Endothelial cell of umbilical vein (primary cell): ENCODE measurements around the gene TRAK1. TPM values are rescaled to one million over a fixed set of nuclear protein-coding genes. Genes with fewer than 3 reads are reported as not detected.

Experiments used
- BruUV-seq: library from RNA; stranded (reverse); fragments of 400-500 nt; replicated peaks from 2 replicates; lab custom pipeline; 2021; lab: Mats Ljungman, UMichigan
- CTCF ChIA-PET: fragments of 300-600, 350-600 bp; sonication (Branson Sonifier 250); formaldehyde crosslinking; loops from one replicate; lab custom pipeline; 2021; ENCODE audit warnings: antibody characterized with exemption, inconsistent platforms; lab: Charles Lee
- POLR2A ChIA-PET: fragments of 300-600, 350-600 bp; sonication (Branson Sonifier 250); formaldehyde crosslinking; loops from one replicate; lab custom pipeline; 2021; ENCODE audit warnings: antibody characterized with exemption, inconsistent platforms; lab: Charles Lee
- DNase-seq: peaks from one replicate; pipeline ENCODE4 v3.0.0-alpha.2; 2011; ENCODE audit warnings: low read depth, low spot score
- FAIRE-seq: peaks from 2 replicates; lab custom pipeline; 2011; peaks lifted over from hg19 to GRCh38; lab: Jason Lieb, UNC
- H2AFZ ChIP-seq: 2 replicates; pipeline ENCODE4 v1.6.0; 2012; ENCODE audit warnings: low read depth, low read length, control low read depth, inconsistent platforms
- H3K27ac ChIP-seq: 2 replicates; pipeline ENCODE4 v1.5.1; 2011; ENCODE audit warnings: low read depth, mild to moderate bottlenecking, control low read depth, low read length, moderate library complexity; ENCODE audit not compliant: insufficient read depth
- H3K27me3 ChIP-seq, 2 experiments: 2 replicates each; pipeline versions ENCODE4 v1.6.0 to v1.6.1; 2011; ENCODE audit warnings: low read length in 2 of 2, mixed read lengths in 1 of 2; ENCODE audit not compliant: control insufficient read depth in 2 of 2, insufficient read depth in 2 of 2
- H3K36me3 ChIP-seq, 2 experiments: 2 replicates in 1 of 2; 3 replicates in 1 of 2; pipeline ENCODE4 v1.5.1; 2011; ENCODE audit warnings: low read length in 2 of 2, mild to moderate bottlenecking in 1 of 2, moderate library complexity in 1 of 2; ENCODE audit not compliant: control insufficient read depth in 2 of 2, insufficient read depth in 2 of 2; ENCODE audit errors: extremely low read depth in 1 of 2
- H3K4me1 ChIP-seq: 3 replicates; pipeline ENCODE4 v1.5.1; 2011; ENCODE audit warnings: mild to moderate bottlenecking, low read length; ENCODE audit not compliant: control insufficient read depth, insufficient read depth; ENCODE audit errors: extremely low read depth
- H3K4me2 ChIP-seq: 2 replicates; pipeline ENCODE4 v1.6.1; 2011; ENCODE audit warnings: low read length, control low read depth, mixed read lengths; ENCODE audit not compliant: insufficient read depth
- H3K4me3 ChIP-seq, 3 experiments: fragments of 200-600 bp in 1 of 3; sonication (generic), shearing (Covaris generic) in 1 of 3; replicated peaks in 1 of 3; 2 replicates each; pipeline ENCODE4 v1.5.1; 2011 to 2016; ENCODE audit warnings: control low read depth in 3 of 3, low read length in 3 of 3, mild to moderate bottlenecking in 2 of 3, inconsistent platforms in 1 of 3, low read depth in 1 of 3, moderate library complexity in 1 of 3; ENCODE audit not compliant: insufficient read depth in 1 of 3
- H3K79me2 ChIP-seq: 2 replicates; pipeline ENCODE4 v1.6.0; 2012; ENCODE audit warnings: low read length, inconsistent platforms; ENCODE audit not compliant: control insufficient read depth, insufficient read depth
- H3K9ac ChIP-seq: replicated peaks from 2 replicates; pipeline ENCODE3; 2011; ENCODE audit warnings: low read length, control low read depth; ENCODE audit not compliant: insufficient read depth; ENCODE audit errors: extremely low read depth
- H3K9me1 ChIP-seq: replicated peaks from 3 replicates; pipeline ENCODE4 v1.6.0; 2011; ENCODE audit warnings: mild to moderate bottlenecking, low read length; ENCODE audit not compliant: control insufficient read depth, insufficient read depth; ENCODE audit errors: extremely low read depth
- H3K9me3 ChIP-seq: replicated peaks from 2 replicates; pipeline ENCODE4 v1.5.1; 2012; ENCODE audit warnings: low read length, inconsistent platforms; ENCODE audit not compliant: control insufficient read depth, insufficient read depth
- H4K20me1 ChIP-seq: replicated peaks from 2 replicates; pipeline ENCODE3; 2011; ENCODE audit warnings: mild to moderate bottlenecking, low read length; ENCODE audit not compliant: control insufficient read depth, insufficient read depth; ENCODE audit errors: extremely low read depth
- CTCF ChIP-seq, 2 donors: IDR thresholded peaks; 1 replicate in 1 of 2; 2 replicates in 1 of 2; pipeline ENCODE4 v1.5.1; 2011; ENCODE audit warnings: low read length in 2 of 2, mild to moderate bottlenecking in 2 of 2, moderate library complexity in 2 of 2, control low read depth in 1 of 2, inconsistent platforms in 1 of 2, low read depth in 1 of 2; ENCODE audit not compliant: insufficient read depth in 1 of 2; ENCODE audit errors: extremely low read depth in 1 of 2
- EZH2 ChIP-seq: IDR thresholded peaks from 2 replicates; pipeline ENCODE4 v1.6.1; 2012; ENCODE audit warnings: borderline replicate concordance, low read depth, mild to moderate bottlenecking, moderate library complexity, low read length, inconsistent platforms; ENCODE audit not compliant: severe bottlenecking
- FOS ChIP-seq: IDR thresholded peaks from 2 replicates; pipeline ENCODE4 v1.6.1; 2011; ENCODE audit warnings: mild to moderate bottlenecking, low read length, moderate library complexity, borderline replicate concordance; ENCODE audit not compliant: insufficient read depth
- GATA2 ChIP-seq: IDR thresholded peaks from 2 replicates; pipeline ENCODE4 v1.7.0; 2011; ENCODE audit warnings: low read depth, mild to moderate bottlenecking, moderate library complexity, mixed read lengths, low read length; ENCODE audit not compliant: insufficient read length, insufficient read depth
- JUN ChIP-seq: IDR thresholded peaks from 2 replicates; pipeline ENCODE4 v1.6.1; 2011; ENCODE audit warnings: borderline replicate concordance, low read depth; ENCODE audit not compliant: insufficient read length, insufficient read depth
- MYC ChIP-seq: IDR thresholded peaks from one replicate; pipeline ENCODE4 v1.6.1; 2011; ENCODE audit warnings: mild to moderate bottlenecking, low read depth, low read length
- POLR2A ChIP-seq: IDR thresholded peaks from 2 replicates; pipeline ENCODE4 v1.6.1; 2012; ENCODE audit warnings: low read depth, mild to moderate bottlenecking, control low read depth, low read length
- POLR2AphosphoS5 ChIP-seq: IDR thresholded peaks from 2 replicates; pipeline ENCODE4 v1.6.1; 2012; ENCODE audit warnings: low read depth, mild to moderate bottlenecking, control low read depth, low read length, moderate library complexity; ENCODE audit not compliant: insufficient read depth
- dilution Hi-C: fragments of 300-500 bp; cut with MboI; formaldehyde crosslinking; loops from one replicate; pipeline ENCODE4 v1.15.0; 2019; ENCODE audit warnings: low sequenced_read_pairs; ENCODE audit not compliant: extremely low pct_ligation_motif_present
- intact Hi-C: fragments of 100-400 bp; cut with micrococcal nuclease; formaldehyde crosslinking; loops from one replicate; pipeline ENCODE4 v1.10.0; 2022
- polyA plus RNA-seq, 4 experiments: library from polyadenylated mRNA; depleted of rRNA in 3 of 4; stranded (reverse) in 3 of 4; unstranded in 1 of 4; fragments of >200 nt; gene quantifications; 2 replicates each; pipeline versions ENCODE4 v1.2.1 to v1.2.3, GENCODE V29; 2011 to 2012; ENCODE audit warnings: missing spikeins in 1 of 4
- total RNA-seq: library from RNA; stranded (reverse); gene quantifications from 2 replicates; pipeline ENCODE4 v1.2.3, GENCODE V29; 2021
- TF ChIP-seq, protein P1 (sequence below): IDR thresholded peaks from 2 replicates; pipeline ENCODE4 v1.6.1; 2011; ENCODE audit not compliant: insufficient read depth, insufficient read length

Gene TRAK1
- total and polyA plus RNA-seq, 2 donors (not counting 3 experiments of a cell fraction or from before 2014, with no cell fraction given) = 38.5 to 59.6 TPM

DNA sequence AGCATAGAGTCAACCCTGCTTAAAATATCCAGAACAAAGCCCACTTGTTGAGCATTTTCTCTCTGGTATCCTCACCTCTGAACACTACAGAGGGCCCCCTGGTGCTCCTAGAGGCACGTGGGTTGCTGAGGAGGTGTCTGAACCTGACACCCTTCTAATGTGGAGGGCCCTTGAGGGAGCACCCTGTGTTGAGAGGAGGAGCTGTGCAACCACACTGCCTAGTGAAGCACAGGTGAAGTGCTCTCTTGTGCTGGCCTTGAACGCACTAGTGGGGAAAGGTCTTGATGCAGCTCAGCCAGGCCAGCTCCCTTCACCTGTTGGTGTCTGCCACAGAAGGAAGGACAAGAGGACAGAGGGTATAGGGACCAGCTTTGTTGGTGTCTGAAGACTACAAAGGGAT lies 122.9 kb downstream of the TRAK1 start:
- intact Hi-C loops (no loop called here), dilution Hi-C loops (no loop called here)
- Histone ChIP-seq H3K36me3 (peaks cover 0 to 25% of the 10 kb centered on the region in 2 experiments), H3K79me2 (no peaks in the 10 kb centered on the region), H3K4me3 (no peak overlapping the region), H3K4me1 (no peaks in the 10 kb centered on the region), H2AFZ (no peak overlapping the region), H4K20me1 (no peaks in the 10 kb centered on the region), H3K27ac (no peak overlapping the region), H3K4me2 (no peak overlapping the region), H3K9me3 (no peaks in the 10 kb centered on the region), H3K9me1 (no peaks in the 10 kb centered on the region), H3K9ac (no peak overlapping the region), H3K27me3 (no peaks in the 10 kb centered on the region)
- no peak for DNase-seq
- no TSS peak for BruUV-seq
- ChIA-PET POLR2A (no interaction called here), CTCF (interaction anchor here (0.5 kb wide), 1 partner anchor 75 kb away, joined by 3 read pairs; no protein-coding TSS in a partner anchor)
- no peak for FAIRE-seq
- TF ChIP-seq FOS = no peak
- TF ChIP-seq POLR2A = no peak
- no peak for TF ChIP-seq CTCF (IDR thresholded peaks at IDR 0.05; ENCODE audit: extremely low read depth in 1 of 2, insufficient read depth in 1 of 2, low read depth in 1 of 2, low read length in 2 of 2)
- TF ChIP-seq, protein P1, sequence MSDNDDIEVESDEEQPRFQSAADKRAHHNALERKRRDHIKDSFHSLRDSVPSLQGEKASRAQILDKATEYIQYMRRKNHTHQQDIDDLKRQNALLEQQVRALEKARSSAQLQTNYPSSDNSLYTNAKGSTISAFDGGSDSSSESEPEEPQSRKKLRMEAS = no peak
- TF ChIP-seq JUN = no peak
- TF ChIP-seq POLR2AphosphoS5 = no peak
- no peak for TF ChIP-seq MYC
- no peak for TF ChIP-seq GATA2
- no peak for TF ChIP-seq EZH2
